Peyer's patch (tissue), 4 donors: ENCODE data around the gene AQP6. TPM values are rescaled to one million over a fixed set of nuclear protein-coding genes. Genes with fewer than 3 reads are reported as not detected.
A peak's percentile ranks its signal among the peaks of the same experiment; 100 is the strongest.

Source experiments
- DNase-seq, 3 donors: peaks; one replicate each; pipeline ENCODE4 v3.0.0-alpha.2; 2017 to 2019
- H3K27ac ChIP-seq, 4 donors: fragments of 200-600 bp; sonication (generic); one replicate each; pipeline ENCODE4 v1.5.1; 2016 to 2019
- H3K27me3 ChIP-seq, 2 donors: fragments of 200-600 bp; sonication (generic); one replicate each; pipeline ENCODE4 v1.5.1; 2019
- H3K36me3 ChIP-seq, 3 donors: fragments of 200-600 bp; sonication (generic); one replicate each; pipeline ENCODE4 v1.5.1; 2016 to 2019
- H3K4me1 ChIP-seq, 4 donors: fragments of 200-600 bp; sonication (generic); one replicate each; pipeline ENCODE4 v1.5.1; 2016 to 2019
- H3K4me3 ChIP-seq, 4 donors: fragments of 200-600 bp; sonication (generic); 1 replicate in 3 of 4; 2 replicates in 1 of 4; pipeline ENCODE4 v1.5.1; 2016 to 2019; ENCODE audit warnings: mild to moderate bottlenecking in 1 of 4
- H3K9me3 ChIP-seq, 4 donors: fragments of 200-600 bp; sonication (generic); one replicate each; pipeline ENCODE4 v1.5.1; 2016 to 2019; ENCODE audit warnings: mild to moderate bottlenecking in 1 of 4
- CTCF ChIP-seq, 6 experiments: fragments of 450-650 bp in 4 of 6; fragments of 200-600 bp in 2 of 6; sonication (generic) in 1 of 6; IDR thresholded peaks; one replicate each; pipeline ENCODE4 v1.5.1; 2017 to 2019; ENCODE audit warnings: antibody characterized with exemption in 6 of 6, mild to moderate bottlenecking in 3 of 6, moderate library complexity in 1 of 6
- POLR2A ChIP-seq, 2 donors: fragments of 450-650 bp; IDR thresholded peaks; one replicate each; pipeline ENCODE4 v1.5.1; 2017; ENCODE audit warnings: antibody characterized with exemption in 2 of 2, mild to moderate bottlenecking in 2 of 2, moderate library complexity in 2 of 2
- total RNA-seq, 4 donors: library from RNA; depleted of rRNA; stranded (reverse); fragments of >200 nt; gene quantifications; one replicate each; pipeline ENCODE4 v1.1.0, GENCODE V29; 2016

The AQP6 gene
- total RNA-seq, 4 donors from 2014 or later = not detected

DNA sequence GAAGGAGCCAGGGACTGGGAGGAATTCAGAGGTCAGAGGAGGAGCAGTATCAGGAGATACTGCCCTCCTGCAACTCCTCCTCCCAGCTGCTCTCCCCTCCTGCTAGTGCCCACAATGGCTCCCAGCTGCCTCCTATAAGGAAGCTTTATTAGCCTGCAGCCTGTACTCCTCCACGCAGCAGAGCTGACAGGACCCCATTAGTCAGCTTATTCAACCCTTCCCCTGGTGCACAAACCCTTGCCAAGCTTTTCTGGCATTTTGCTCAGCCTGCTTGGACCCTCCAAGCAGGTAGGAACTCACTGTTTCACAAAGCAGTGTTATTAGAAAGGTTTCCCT, 29.2 kb upstream of the AQP6 start:
- no peak for TF ChIP-seq POLR2A (IDR thresholded peaks at IDR 0.05)
- no peak for TF ChIP-seq CTCF (IDR thresholded peaks at IDR 0.05)
- peak in 1 of 3 donors; percentile 10 for DNase-seq
- Histone ChIP-seq H3K9me3 (no peaks in the 10 kb centered on the region), H3K27me3 (no peaks in the 10 kb centered on the region), H3K4me1 (no peaks in the 10 kb centered on the region), H3K4me3 (no peak overlapping the region), H3K36me3 (no peaks in the 10 kb centered on the region), H3K27ac (no peak overlapping the region)

DNA sequence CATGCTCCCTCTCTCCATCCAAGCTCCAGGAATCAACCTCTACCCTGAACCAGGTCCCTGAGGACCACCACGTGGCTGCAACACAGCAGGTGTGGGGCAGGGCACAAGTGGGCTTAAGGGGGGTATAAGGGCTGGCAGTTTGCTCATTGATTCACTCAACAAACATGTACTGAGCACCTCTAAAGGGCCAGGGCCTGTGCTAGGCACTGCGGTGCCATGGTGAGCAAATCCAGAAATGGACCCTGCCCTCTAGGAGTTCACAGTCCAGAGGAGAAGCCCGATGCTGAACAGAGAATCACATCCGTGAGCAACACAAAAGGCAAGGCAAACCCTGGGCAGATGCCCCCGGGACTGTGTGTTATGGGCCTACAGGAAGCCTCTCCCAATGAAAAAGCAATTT, 28.7 kb upstream of the AQP6 start:
- H3K4me3 ChIP-seq = no peak overlapping the region
- TF ChIP-seq CTCF (IDR thresholded peaks at IDR 0.05) (no peak), POLR2A (IDR thresholded peaks at IDR 0.05) (no peak)
- H3K27ac ChIP-seq = no peak overlapping the region
- H3K27me3 ChIP-seq = no peaks in the 10 kb centered on the region
- no peaks in the 10 kb centered on the region for H3K4me1 ChIP-seq
- peak in 1 of 3 donors; percentile 58 for DNase-seq
- no peaks in the 10 kb centered on the region for H3K9me3 ChIP-seq
- H3K36me3 ChIP-seq = no peaks in the 10 kb centered on the region

GRCh38 chr12:49944718-49945117, 28.0 kb upstream of the AQP6 start:
- no peaks in the 10 kb centered on the region for H3K4me1 ChIP-seq
- peak in 1 of 3 donors; percentile 25 for DNase-seq
- no peak overlapping the region for H3K4me3 ChIP-seq
- H3K27me3 ChIP-seq = no peaks in the 10 kb centered on the region
- no peak for TF ChIP-seq CTCF (IDR thresholded peaks at IDR 0.05)
- TF ChIP-seq POLR2A (IDR thresholded peaks at IDR 0.05) = no peak
- no peak overlapping the region for H3K27ac ChIP-seq
- H3K9me3 ChIP-seq = no peaks in the 10 kb centered on the region
- H3K36me3 ChIP-seq = no peaks in the 10 kb centered on the region

GRCh38 chr12:49945394-49946080, 27.2 kb upstream of the AQP6 start:
- Histone ChIP-seq H3K4me3 (peak overlapping the region in 3 of 4 donors; percentile 15 to 36 (median 30)), H3K4me1 (no peaks in the 10 kb centered on the region), H3K36me3 (no peaks in the 10 kb centered on the region), H3K27ac (no peak overlapping the region), H3K27me3 (no peaks in the 10 kb centered on the region), H3K9me3 (no peaks in the 10 kb centered on the region)
- DNase-seq = peak; percentile 59 to 90 (median 87)
- TF ChIP-seq CTCF (IDR thresholded peaks at IDR 0.05) (peak; percentile 26 to 86 (median 72)), POLR2A (IDR thresholded peaks at IDR 0.05) (no peak)

GRCh38 chr12:49946086-49946485, 26.7 kb upstream of the AQP6 start:
- Histone ChIP-seq H3K27me3 (no peaks in the 10 kb centered on the region), H3K36me3 (no peaks in the 10 kb centered on the region), H3K4me3 (no peak overlapping the region), H3K9me3 (no peaks in the 10 kb centered on the region), H3K4me1 (no peaks in the 10 kb centered on the region), H3K27ac (no peak overlapping the region)
- TF ChIP-seq POLR2A (IDR thresholded peaks at IDR 0.05) (no peak), CTCF (IDR thresholded peaks at IDR 0.05) (no peak)
- DNase-seq = peak in 1 of 3 donors; percentile 46

DNA sequence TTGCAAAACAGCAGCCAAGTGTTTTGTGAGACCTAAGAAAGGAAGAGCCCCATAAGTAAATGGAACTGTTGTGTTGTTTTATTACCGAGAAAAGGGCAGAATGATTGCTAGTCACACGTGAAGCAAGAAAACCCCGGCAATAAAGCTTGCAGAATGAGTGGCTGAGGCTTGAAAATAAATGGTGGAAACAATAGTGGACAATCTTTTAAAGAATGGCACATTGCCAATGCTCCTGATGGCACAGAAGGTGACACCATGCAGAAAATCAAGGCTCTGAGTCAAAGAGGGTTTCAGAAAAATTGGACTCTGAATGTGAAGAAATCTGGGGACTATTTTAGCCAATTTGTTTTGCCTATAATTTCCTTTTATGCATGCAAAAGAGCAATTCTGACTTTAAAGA, 26.2 kb upstream of the AQP6 start:
- DNase-seq = no peak
- no peaks in the 10 kb centered on the region for H3K9me3 ChIP-seq
- no peaks in the 10 kb centered on the region for H3K36me3 ChIP-seq
- no peak overlapping the region for H3K4me3 ChIP-seq
- H3K27me3 ChIP-seq = no peaks in the 10 kb centered on the region
- H3K27ac ChIP-seq = no peak overlapping the region
- TF ChIP-seq CTCF (IDR thresholded peaks at IDR 0.05) (no peak), POLR2A (IDR thresholded peaks at IDR 0.05) (no peak)
- H3K4me1 ChIP-seq = no peaks in the 10 kb centered on the region
